OCI-LY3 (cell line): Measurements from ENCODE around the gene CRY1.

Source experiments
- H2AFZ ChIP-seq: fragments of 200-600, 300-600 bp; shearing (Covaris generic); 2 replicates; pipeline ENCODE4 v1.6.0; 2014; ENCODE audit warnings: antibody characterized with exemption, low read depth, low read length
- H3K27ac ChIP-seq: fragments of 200-600, 300-600 bp; sonication (generic); 2 replicates; pipeline ENCODE4 v1.5.1; 2014; ENCODE audit warnings: mild to moderate bottlenecking, low read length, moderate library complexity, mixed read lengths
- H3K27me3 ChIP-seq: fragments of 200-600, 300-600 bp; sonication (generic); 2 replicates; pipeline ENCODE4 v1.6.1; 2014; ENCODE audit warnings: low read depth, low read length, mixed read lengths
- H3K36me3 ChIP-seq: fragments of 200-600, 300-600 bp; sonication (generic); replicated peaks from 2 replicates; pipeline ENCODE3; 2014; ENCODE audit warnings: low read depth, low read length, mixed read lengths
- H3K4me1 ChIP-seq: fragments of 300-600, 200-600 bp; sonication (generic); 2 replicates; pipeline ENCODE4 v1.6.1; 2014; ENCODE audit warnings: low read length, mixed read lengths
- H3K4me2 ChIP-seq: fragments of 200-600, 300-600 bp; sonication (generic); 2 replicates; pipeline ENCODE4 v1.6.1; 2014; ENCODE audit warnings: low read length, mixed read lengths
- H3K4me3 ChIP-seq: fragments of 300-600, 200-600 bp; sonication (generic); 2 replicates; pipeline ENCODE4 v1.5.1; 2014; ENCODE audit warnings: antibody characterized with exemption, mild to moderate bottlenecking, low read length, moderate library complexity
- H3K79me2 ChIP-seq: fragments of 300-600, 200-600 bp; shearing (Covaris generic); 2 replicates; pipeline ENCODE4 v1.6.1; 2014; ENCODE audit warnings: mild to moderate bottlenecking, low read length, mixed read lengths
- H3K9ac ChIP-seq: fragments of 300-600, 200-600 bp; shearing (Covaris generic); 2 replicates; pipeline ENCODE4 v1.6.0; 2014; ENCODE audit warnings: mild to moderate bottlenecking, low read length, moderate library complexity
- H3K9me3 ChIP-seq: fragments of 200-600, 300-600 bp; shearing (Covaris generic); 2 replicates; pipeline ENCODE4 v1.6.1; 2014; ENCODE audit warnings: low read length, mixed read lengths; ENCODE audit not compliant: insufficient read depth
- H4K20me1 ChIP-seq: fragments of 200-600, 300-600 bp; sonication (generic); 2 replicates; pipeline ENCODE4 v1.6.1; 2016; ENCODE audit warnings: low read length, mixed read lengths; ENCODE audit not compliant: insufficient read depth
- CTCF ChIP-seq: fragments of 200-600, 300-600 bp; sonication (generic); IDR thresholded peaks from 2 replicates; pipeline ENCODE4 v1.5.1; 2014; ENCODE audit warnings: antibody characterized with exemption, low read length, low read depth
- EZH2phosphoT487 ChIP-seq: fragments of 200-600 bp; shearing (Covaris generic); IDR thresholded peaks from 2 replicates; pipeline ENCODE4 v1.6.1; 2018; ENCODE audit warnings: antibody characterized with exemption, mixed run types, low read depth

Gene CRY1

GRCh38 chr12:107129315-107129930 lies 36.1 kb upstream of the CRY1 start:
- no peaks in the 10 kb centered on the region for H4K20me1 ChIP-seq
- H3K27me3 ChIP-seq = peaks cover 13% of the 10 kb centered on the region; the same call in 1 of the 2 replicates
- H3K27ac ChIP-seq = no peak overlapping the region
- H3K79me2 ChIP-seq = no peaks in the 10 kb centered on the region
- no peak overlapping the region for H3K4me3 ChIP-seq
- no peaks in the 10 kb centered on the region for H3K36me3 ChIP-seq
- no peaks in the 10 kb centered on the region for H3K4me1 ChIP-seq
- H3K9me3 ChIP-seq = no peaks in the 10 kb centered on the region
- TF ChIP-seq EZH2phosphoT487 (no peak), CTCF (no peak)
- H3K4me2 ChIP-seq = no peak overlapping the region
- H3K9ac ChIP-seq = no peak overlapping the region
- no peak overlapping the region for H2AFZ ChIP-seq

GRCh38 chr12:107127482-107128430 lies 34.4 kb upstream of the CRY1 start:
- TF ChIP-seq CTCF (no peak), EZH2phosphoT487 (no peak)
- Histone ChIP-seq H3K4me2 (no peak overlapping the region), H3K27me3 (peaks cover 13% of the 10 kb centered on the region; the same call in 1 of the 2 replicates), H3K27ac (no peak overlapping the region), H3K79me2 (no peaks in the 10 kb centered on the region), H2AFZ (no peak overlapping the region), H4K20me1 (no peaks in the 10 kb centered on the region), H3K36me3 (no peaks in the 10 kb centered on the region), H3K9me3 (no peaks in the 10 kb centered on the region), H3K4me3 (no peak overlapping the region), H3K4me1 (no peaks in the 10 kb centered on the region), H3K9ac (no peak overlapping the region)

- peaks cover 13% of the 10 kb centered on the region; the same call in 1 of the 2 replicates for H3K27me3 ChIP-seq
- peak; percentile 33 for TF ChIP-seq CTCF
- no peak for TF ChIP-seq EZH2phosphoT487
Measured at GRCh38 chr12:107126796-107127481, 33.6 kb upstream of the CRY1 start.

GRCh38 chr12:107125833-107126232 lies 32.5 kb upstream of the CRY1 start:
- Histone ChIP-seq H4K20me1 (no peaks in the 10 kb centered on the region), H3K4me1 (no peaks in the 10 kb centered on the region), H3K27ac (no peak overlapping the region), H3K36me3 (no peaks in the 10 kb centered on the region), H3K9me3 (no peaks in the 10 kb centered on the region), H3K4me2 (no peak overlapping the region), H3K79me2 (no peaks in the 10 kb centered on the region), H2AFZ (no peak overlapping the region), H3K27me3 (peaks cover 13% of the 10 kb centered on the region), H3K4me3 (no peak overlapping the region), H3K9ac (no peak overlapping the region)
- no peak for TF ChIP-seq EZH2phosphoT487
- TF ChIP-seq CTCF = no peak

More at GRCh38 chr12:107126796-107127481, 33.6 kb upstream of the CRY1 start:
- H3K4me3 ChIP-seq = no peak overlapping the region
- no peaks in the 10 kb centered on the region for H3K79me2 ChIP-seq
- H3K36me3 ChIP-seq = no peaks in the 10 kb centered on the region
- H3K4me1 ChIP-seq = no peaks in the 10 kb centered on the region
- no peak overlapping the region for H2AFZ ChIP-seq
- H4K20me1 ChIP-seq = no peaks in the 10 kb centered on the region
- no peak overlapping the region for H3K4me2 ChIP-seq
- no peak overlapping the region for H3K27ac ChIP-seq
- H3K9ac ChIP-seq = no peak overlapping the region
- H3K9me3 ChIP-seq = no peaks in the 10 kb centered on the region
